Measurements from ENCODE around the gene COPS8.

COPS8 gene

DNA sequence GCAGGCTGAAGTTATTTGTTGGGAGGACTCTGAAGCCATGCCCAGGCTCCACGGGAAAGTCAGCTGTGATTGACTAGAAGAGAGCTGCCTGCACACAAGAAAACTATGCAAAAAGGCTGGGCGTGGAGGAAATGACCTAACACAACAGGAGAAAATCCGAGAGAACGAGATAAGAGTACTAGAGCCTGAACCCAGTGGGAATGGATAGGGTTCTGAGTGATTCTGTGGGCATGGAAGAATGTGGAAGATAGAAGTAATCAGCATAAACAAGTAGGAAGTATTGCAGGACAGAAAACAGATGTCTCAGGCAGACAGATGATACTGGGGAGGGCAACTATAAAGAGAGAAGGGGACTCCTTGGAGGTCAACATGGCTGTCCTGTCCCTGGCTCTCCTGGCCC lies 12.1 kb upstream of the COPS8 start:
- no peaks in the 10 kb centered on the region for H3F3A ChIP-seq (ENCODE audit: low read depth)
- no peaks in the 10 kb centered on the region for H3K27me3 ChIP-seq (ENCODE audit: insufficient read depth, low read length, poor library complexity, severe bottlenecking)
- H3K4me2 ChIP-seq (ENCODE audit: low read depth, low read length, poor library complexity, severe bottlenecking) = no peak overlapping the region
- H3K9ac ChIP-seq (ENCODE audit: low read depth, low read length, poor library complexity, severe bottlenecking) = no peak overlapping the region
- no peak for TF ChIP-seq EZH2phosphoT487 (IDR thresholded peaks at IDR 0.05; ENCODE audit: borderline replicate concordance)
- TF ChIP-seq, protein P1, sequence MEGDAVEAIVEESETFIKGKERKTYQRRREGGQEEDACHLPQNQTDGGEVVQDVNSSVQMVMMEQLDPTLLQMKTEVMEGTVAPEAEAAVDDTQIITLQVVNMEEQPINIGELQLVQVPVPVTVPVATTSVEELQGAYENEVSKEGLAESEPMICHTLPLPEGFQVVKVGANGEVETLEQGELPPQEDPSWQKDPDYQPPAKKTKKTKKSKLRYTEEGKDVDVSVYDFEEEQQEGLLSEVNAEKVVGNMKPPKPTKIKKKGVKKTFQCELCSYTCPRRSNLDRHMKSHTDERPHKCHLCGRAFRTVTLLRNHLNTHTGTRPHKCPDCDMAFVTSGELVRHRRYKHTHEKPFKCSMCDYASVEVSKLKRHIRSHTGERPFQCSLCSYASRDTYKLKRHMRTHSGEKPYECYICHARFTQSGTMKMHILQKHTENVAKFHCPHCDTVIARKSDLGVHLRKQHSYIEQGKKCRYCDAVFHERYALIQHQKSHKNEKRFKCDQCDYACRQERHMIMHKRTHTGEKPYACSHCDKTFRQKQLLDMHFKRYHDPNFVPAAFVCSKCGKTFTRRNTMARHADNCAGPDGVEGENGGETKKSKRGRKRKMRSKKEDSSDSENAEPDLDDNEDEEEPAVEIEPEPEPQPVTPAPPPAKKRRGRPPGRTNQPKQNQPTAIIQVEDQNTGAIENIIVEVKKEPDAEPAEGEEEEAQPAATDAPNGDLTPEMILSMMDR (conservative IDR thresholded peaks at IDR 0.05; ENCODE audit: low read length) = no peak
- no peak overlapping the region for H2AFZ ChIP-seq (ENCODE audit: low read length)
- no peaks in the 10 kb centered on the region for H4K20me1 ChIP-seq (ENCODE audit: insufficient read depth, low read length, poor library complexity, severe bottlenecking)
- no peaks in the 10 kb centered on the region for H3K9me2 ChIP-seq (replicated peaks; ENCODE audit: low read depth, low read length)
- no peaks in the 10 kb centered on the region for H3K36me3 ChIP-seq (ENCODE audit: insufficient read depth, low read length)
- H3K4me3 ChIP-seq (ENCODE audit: low read length, poor library complexity, severe bottlenecking) = no peak overlapping the region
- no peaks in the 10 kb centered on the region for H3K79me2 ChIP-seq (ENCODE audit: insufficient read depth, low read length)
- no peaks in the 10 kb centered on the region for H3K9me3 ChIP-seq (ENCODE audit: insufficient read depth, low read depth, low read length)
- H3K4me1 ChIP-seq (ENCODE audit: insufficient read depth, low read length, poor library complexity, severe bottlenecking) = no peaks in the 10 kb centered on the region

- H3K4me1 ChIP-seq (ENCODE audit: insufficient read depth, low read length, poor library complexity, severe bottlenecking) = no peaks in the 10 kb centered on the region
- no peaks in the 10 kb centered on the region for H3F3A ChIP-seq (ENCODE audit: low read depth)
- H4K20me1 ChIP-seq (ENCODE audit: insufficient read depth, low read length, poor library complexity, severe bottlenecking) = no peaks in the 10 kb centered on the region
- no peaks in the 10 kb centered on the region for H3K79me2 ChIP-seq (ENCODE audit: insufficient read depth, low read length)
- H3K9me3 ChIP-seq (ENCODE audit: insufficient read depth, low read depth, low read length) = no peaks in the 10 kb centered on the region
- no peak overlapping the region for H3K9ac ChIP-seq (ENCODE audit: low read depth, low read length, poor library complexity, severe bottlenecking)
- no peak overlapping the region for H2AFZ ChIP-seq (ENCODE audit: low read length)
- TF ChIP-seq EZH2phosphoT487 (IDR thresholded peaks at IDR 0.05; ENCODE audit: borderline replicate concordance) = no peak
- TF ChIP-seq, protein P1 (conservative IDR thresholded peaks at IDR 0.05; ENCODE audit: low read length) = no peak
- H3K9me2 ChIP-seq (replicated peaks; ENCODE audit: low read depth, low read length) = no peaks in the 10 kb centered on the region
- H3K27me3 ChIP-seq (ENCODE audit: insufficient read depth, low read length, poor library complexity, severe bottlenecking) = no peaks in the 10 kb centered on the region
- no peaks in the 10 kb centered on the region for H3K36me3 ChIP-seq (ENCODE audit: insufficient read depth, low read length)
- no peak overlapping the region for H3K4me3 ChIP-seq (ENCODE audit: low read length, poor library complexity, severe bottlenecking)
- H3K4me2 ChIP-seq (ENCODE audit: low read depth, low read length, poor library complexity, severe bottlenecking) = no peak overlapping the region
Observed at GRCh38 chr2:237074211-237074993, 11.3 kb upstream of the COPS8 start.

DNA sequence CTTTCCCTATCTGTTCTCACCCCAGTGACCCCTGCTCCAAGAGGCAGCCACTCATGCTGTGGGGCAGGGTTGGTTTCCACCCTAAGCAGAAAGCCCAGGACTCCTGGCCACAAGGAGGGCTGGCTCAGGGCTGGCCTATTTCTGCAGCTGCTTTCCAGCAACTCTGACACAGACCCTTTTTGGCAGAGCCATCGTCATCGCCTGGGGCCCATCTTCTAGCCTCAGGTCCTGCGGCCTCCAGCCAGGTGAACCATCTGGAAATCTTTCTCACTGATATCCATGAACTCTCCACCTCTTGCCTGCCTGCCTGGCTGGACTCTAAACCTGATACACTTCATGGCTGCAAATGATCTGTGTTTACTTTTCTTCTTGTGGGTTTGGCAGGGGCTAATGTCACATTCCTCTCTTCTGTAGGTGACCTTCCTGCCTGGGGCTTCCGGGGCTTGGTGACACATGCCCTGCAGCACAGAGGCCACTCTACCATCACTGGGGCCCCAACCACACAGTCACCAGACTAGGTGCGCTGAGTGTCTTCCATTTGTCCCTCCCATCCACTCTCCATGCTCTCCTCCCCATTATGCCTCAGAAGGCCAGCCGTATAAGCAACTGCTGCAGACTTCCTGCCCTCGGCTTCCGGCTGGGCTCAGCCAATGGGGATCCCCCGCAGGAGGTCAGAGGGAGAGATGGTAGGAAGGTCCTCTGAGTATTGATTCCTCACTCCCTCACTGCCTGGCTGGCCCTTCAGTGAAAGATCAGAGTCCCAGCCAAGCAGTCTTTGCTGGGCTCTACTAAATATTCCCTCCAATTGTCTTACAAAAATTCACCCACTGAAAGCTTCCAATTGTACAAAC lies 9.7 kb upstream of the COPS8 start:
- Histone ChIP-seq H4K20me1 (ENCODE audit: insufficient read depth, low read length, poor library complexity, severe bottlenecking) (no peaks in the 10 kb centered on the region), H3K36me3 (ENCODE audit: insufficient read depth, low read length) (no peaks in the 10 kb centered on the region), H3F3A (ENCODE audit: low read depth) (no peaks in the 10 kb centered on the region), H3K9me2 (replicated peaks; ENCODE audit: low read depth, low read length) (no peaks in the 10 kb centered on the region), H2AFZ (ENCODE audit: low read length) (no peak overlapping the region), H3K9ac (ENCODE audit: low read depth, low read length, poor library complexity, severe bottlenecking) (no peak overlapping the region), H3K79me2 (ENCODE audit: insufficient read depth, low read length) (no peaks in the 10 kb centered on the region), H3K4me1 (ENCODE audit: insufficient read depth, low read length, poor library complexity, severe bottlenecking) (no peaks in the 10 kb centered on the region), H3K27me3 (ENCODE audit: insufficient read depth, low read length, poor library complexity, severe bottlenecking) (no peaks in the 10 kb centered on the region), H3K9me3 (ENCODE audit: insufficient read depth, low read depth, low read length) (no peaks in the 10 kb centered on the region), H3K4me2 (ENCODE audit: low read depth, low read length, poor library complexity, severe bottlenecking) (no peak overlapping the region), H3K4me3 (ENCODE audit: low read length, poor library complexity, severe bottlenecking) (no peak overlapping the region)
- TF ChIP-seq, protein P1 (conservative IDR thresholded peaks at IDR 0.05; ENCODE audit: low read length) = no peak

Measured in Loucy (cell line).